ENCODE measurements around the gene PARP6. TPM values are rescaled to one million over a fixed set of nuclear protein-coding genes. Genes with fewer than 3 reads are reported as not detected.

The PARP6 gene
- total RNA-seq, 1 experiment from 2014 or later: 41.9 TPM

GRCh38 chr15:72197041-72197459 is 75.3 kb downstream of the PARP6 start:
- ATAC-seq: peak; percentile 12
- H3K36me3 Mint-ChIP-seq: peaks cover 35% of the 10 kb centered on the region
- POLR2A ChIA-PET: interaction anchor here (1.4 to 1.5 kb wide), 2 partner anchors 23 to 30 kb away, joined by 4 read pairs; no protein-coding TSS in a partner anchor
- peak overlapping the region; percentile 77 for H3K4me3 Mint-ChIP-seq
- no peak overlapping the region for H3K27ac Mint-ChIP-seq
- peaks cover 42% of the 10 kb centered on the region for H3K4me1 Mint-ChIP-seq
- CTCF ChIA-PET: interaction anchor here (1.1 to 2.7 kb wide), 7 partner anchors 9 to 88 kb away, joined by 3 to 19 read pairs (median 6); no protein-coding TSS in a partner anchor
- peak; percentile 49 for DNase-seq (ENCODE audit: low spot score)
- no peaks in the 10 kb centered on the region for H3K9me3 Mint-ChIP-seq
- H3K27me3 Mint-ChIP-seq (ENCODE audit: low read depth): peaks cover 31% of the 10 kb centered on the region
- TF ChIP-seq FOXP1 (CRISPR knock-in tag; IDR thresholded peaks at IDR 0.05; ENCODE audit: borderline replicate concordance) (peak; percentile 10; the same call in 1 of the 2 replicates), ATF1 (CRISPR knock-in tag; IDR thresholded peaks at IDR 0.05) (no peak), FOXP4 (CRISPR knock-in tag; IDR thresholded peaks at IDR 0.05) (0 out of 2 replicates have a peak, but pooled peaks have one; percentile 35), PRDM15 (CRISPR knock-in tag; IDR thresholded peaks at IDR 0.05) (no peak), GRHL2 (CRISPR knock-in tag; IDR thresholded peaks at IDR 0.05; ENCODE audit: insufficient replicate concordance, severe bottlenecking) (no peak), SMAD4 (CRISPR knock-in tag; IDR thresholded peaks at IDR 0.05) (no peak)

GRCh38 chr15:72196409-72197040 is 75.8 kb downstream of the PARP6 start:
- Mint-ChIP-seq H3K27ac (no peak overlapping the region), H3K4me3 (peak overlapping the region; percentile 77), H3K36me3 (peaks cover 30% of the 10 kb centered on the region), H3K27me3 (ENCODE audit: low read depth) (peaks cover 31% of the 10 kb centered on the region), H3K4me1 (peaks cover 42% of the 10 kb centered on the region), H3K9me3 (no peaks in the 10 kb centered on the region)
- no peak for TF ChIP-seq PREB (CRISPR knock-in tag; IDR thresholded peaks at IDR 0.05; ENCODE audit: borderline replicate concordance)
- no peak for TF ChIP-seq CREM (CRISPR knock-in tag; IDR thresholded peaks at IDR 0.05)
- no peak for TF ChIP-seq ATF1 (CRISPR knock-in tag; IDR thresholded peaks at IDR 0.05)
- no peak for TF ChIP-seq CTCF (IDR thresholded peaks at IDR 0.05)
- no peak for TF ChIP-seq ATF2 (CRISPR knock-in tag; IDR thresholded peaks at IDR 0.05; ENCODE audit: borderline replicate concordance, low read depth)
- no peak for TF ChIP-seq E2F4 (CRISPR knock-in tag; IDR thresholded peaks at IDR 0.05; ENCODE audit: borderline replicate concordance, low read depth)
- no peak for TF ChIP-seq E2F5 (CRISPR knock-in tag; IDR thresholded peaks at IDR 0.05)
- no peak for TF ChIP-seq ETV6 (CRISPR knock-in tag; IDR thresholded peaks at IDR 0.05)
- DNase-seq (ENCODE audit: low spot score) (no peak), ATAC-seq (no peak)
- ChIA-PET POLR2A (no interaction called here), CTCF (interaction anchor here (1.1 to 2.2 kb wide), 4 partner anchors 8 to 89 kb away, joined by 3 to 19 read pairs (median 4); no protein-coding TSS in a partner anchor)
